CD4-positive, alpha-beta T cell (primary cell): Measurements from ENCODE around the gene THRB. TPM values are rescaled to one million over a fixed set of nuclear protein-coding genes. Genes with fewer than 3 reads are reported as not detected.

ENCODE experiments used
- ATAC-seq: fragments of 200-7000 bp; cut with Tn5 transposase; one replicate; pipeline ENCODE4 v1.10.0; 2022; ENCODE audit warnings: mild to moderate bottlenecking; ENCODE audit not compliant: poor library complexity
- CTCF ChIA-PET: fragments of 350-600 bp; sonication (Branson Sonifier 250); formaldehyde crosslinking; loops from one replicate; lab custom pipeline; 2021; ENCODE audit warnings: antibody characterized with exemption, inconsistent platforms; lab: Charles Lee
- POLR2A ChIA-PET: fragments of 350-600 bp; sonication (Branson Sonifier 250); formaldehyde crosslinking; loops from one replicate; lab custom pipeline; 2021; ENCODE audit warnings: antibody characterized with exemption, inconsistent platforms; lab: Charles Lee
- DNase-seq, 14 experiments: peaks; one replicate each; pipeline ENCODE4 v3.0.0-alpha.2; 2013 to 2020; ENCODE audit warnings: mixed read lengths in 2 of 14
- H3K27ac ChIP-seq, 2 donors: one replicate each; pipeline versions ENCODE4 v1.5.1 to v1.7.0; 2013; ENCODE audit warnings: low read length in 2 of 2, low read depth in 1 of 2, mild to moderate bottlenecking in 1 of 2
- H3K27me3 ChIP-seq, 2 experiments: 1 replicate in 1 of 2; 2 replicates in 1 of 2; pipeline versions ENCODE4 v1.6.1 to v1.7.0; 2013; ENCODE audit warnings: low read length in 2 of 2, control low read depth in 1 of 2, mild to moderate bottlenecking in 1 of 2, moderate library complexity in 1 of 2; ENCODE audit not compliant: insufficient read depth in 2 of 2, control insufficient read depth in 1 of 2
- H3K36me3 ChIP-seq: one replicate; pipeline ENCODE4 v1.6.1; 2013; ENCODE audit warnings: low read length, control low read depth; ENCODE audit not compliant: insufficient read depth
- H3K4me1 ChIP-seq: one replicate; pipeline ENCODE4 v1.6.1; 2013; ENCODE audit warnings: low read length, control low read depth; ENCODE audit not compliant: insufficient read depth
- H3K4me3 ChIP-seq: one replicate; pipeline ENCODE4 v1.5.1; 2013; ENCODE audit warnings: mild to moderate bottlenecking, low read length, moderate library complexity
- H3K9me3 ChIP-seq, 2 experiments: 1 replicate in 1 of 2; 2 replicates in 1 of 2; pipeline versions ENCODE4 v1.6.1 to v1.7.0; 2013; ENCODE audit warnings: low read length in 2 of 2, mild to moderate bottlenecking in 2 of 2, control low read depth in 1 of 2, moderate library complexity in 1 of 2; ENCODE audit not compliant: control insufficient read depth in 1 of 2, insufficient read depth in 1 of 2
- H3K27ac Mint-ChIP-seq: one replicate; pipeline ENCODE4 v1.8.0; 2020; ENCODE audit warnings: mixed read lengths
- H3K27me3 Mint-ChIP-seq: one replicate; pipeline ENCODE4 v1.8.0; 2021; ENCODE audit warnings: mixed read lengths
- H3K36me3 Mint-ChIP-seq: one replicate; pipeline ENCODE4 v1.8.0; 2021; ENCODE audit warnings: low read depth, mixed read lengths
- H3K4me1 Mint-ChIP-seq: one replicate; pipeline ENCODE4 v1.8.0; 2021; ENCODE audit warnings: low read depth, mixed read lengths
- H3K4me3 Mint-ChIP-seq: one replicate; pipeline ENCODE4 v1.8.0; 2020; ENCODE audit warnings: mild to moderate bottlenecking, mixed read lengths
- H3K9me3 Mint-ChIP-seq: one replicate; pipeline ENCODE4 v1.8.0; 2020; ENCODE audit warnings: mixed read lengths
- intact Hi-C, 2 experiments: fragments of 100-400 bp; cut with DNase I in 1 of 2; cut with micrococcal nuclease in 1 of 2; formaldehyde crosslinking; loops; one replicate each; pipeline versions ENCODE4 v1.15.1 to v1.9.0; 2023 to 2025; cut with DNase I, micrococcal nuclease
- total RNA-seq, 174 experiments: library from RNA in 2 of 174; stranded (reverse) in 2 of 174; gene quantifications; one replicate each; pipeline ENCODE4 v1.2.3 and lab custom pipeline; 2021 to 2026
- TF ChIP-seq, protein P1 (sequence below): fragments of 200-600 bp; IDR thresholded peaks from one replicate; pipeline ENCODE4 v1.8.0; 2022; ENCODE audit warnings: antibody characterized with exemption, mild to moderate bottlenecking

The THRB gene
- total RNA-seq, 2 experiments from 2014 or later: not detected

DNA sequence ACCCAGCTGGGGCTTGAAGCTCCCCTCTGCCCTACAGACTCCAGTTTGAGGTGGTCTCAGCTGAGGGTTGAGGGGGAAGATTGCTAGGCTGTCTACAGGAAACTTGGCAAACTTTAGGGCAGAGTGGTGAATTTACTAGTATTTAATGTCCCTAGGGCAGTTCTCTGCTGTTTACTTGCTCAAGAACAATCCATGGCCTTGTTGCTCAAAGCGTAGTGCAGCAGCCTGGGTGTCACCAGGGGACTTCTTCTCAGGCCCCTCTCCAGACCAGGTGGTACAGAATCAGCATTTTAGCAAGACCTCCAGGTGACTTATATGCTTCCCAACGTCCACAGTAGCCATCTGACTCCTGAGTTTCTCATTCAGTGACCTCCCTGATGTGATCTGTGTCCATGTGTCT, 360.7 kb downstream of the THRB start:
- Histone ChIP-seq H3K36me3 (no peaks in the 10 kb centered on the region), H3K27ac (no peak overlapping the region), H3K9me3 (no peaks in the 10 kb centered on the region), H3K4me3 (no peak overlapping the region), H3K4me1 (no peaks in the 10 kb centered on the region), H3K27me3 (no peaks in the 10 kb centered on the region)
- TF ChIP-seq, protein P1, sequence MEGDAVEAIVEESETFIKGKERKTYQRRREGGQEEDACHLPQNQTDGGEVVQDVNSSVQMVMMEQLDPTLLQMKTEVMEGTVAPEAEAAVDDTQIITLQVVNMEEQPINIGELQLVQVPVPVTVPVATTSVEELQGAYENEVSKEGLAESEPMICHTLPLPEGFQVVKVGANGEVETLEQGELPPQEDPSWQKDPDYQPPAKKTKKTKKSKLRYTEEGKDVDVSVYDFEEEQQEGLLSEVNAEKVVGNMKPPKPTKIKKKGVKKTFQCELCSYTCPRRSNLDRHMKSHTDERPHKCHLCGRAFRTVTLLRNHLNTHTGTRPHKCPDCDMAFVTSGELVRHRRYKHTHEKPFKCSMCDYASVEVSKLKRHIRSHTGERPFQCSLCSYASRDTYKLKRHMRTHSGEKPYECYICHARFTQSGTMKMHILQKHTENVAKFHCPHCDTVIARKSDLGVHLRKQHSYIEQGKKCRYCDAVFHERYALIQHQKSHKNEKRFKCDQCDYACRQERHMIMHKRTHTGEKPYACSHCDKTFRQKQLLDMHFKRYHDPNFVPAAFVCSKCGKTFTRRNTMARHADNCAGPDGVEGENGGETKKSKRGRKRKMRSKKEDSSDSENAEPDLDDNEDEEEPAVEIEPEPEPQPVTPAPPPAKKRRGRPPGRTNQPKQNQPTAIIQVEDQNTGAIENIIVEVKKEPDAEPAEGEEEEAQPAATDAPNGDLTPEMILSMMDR: no peak
- CTCF ChIA-PET: no interaction called here
- no peaks in the 10 kb centered on the region for H3K27me3 Mint-ChIP-seq
- no peak for ATAC-seq
- intact Hi-C loops: no loop called here
- POLR2A ChIA-PET: no interaction called here
- no peak overlapping the region for H3K27ac Mint-ChIP-seq
- no peak overlapping the region for H3K4me3 Mint-ChIP-seq
- no peaks in the 10 kb centered on the region for H3K9me3 Mint-ChIP-seq
- DNase-seq: no peak
- H3K4me1 Mint-ChIP-seq: no peaks in the 10 kb centered on the region
- no peaks in the 10 kb centered on the region for H3K36me3 Mint-ChIP-seq

DNA sequence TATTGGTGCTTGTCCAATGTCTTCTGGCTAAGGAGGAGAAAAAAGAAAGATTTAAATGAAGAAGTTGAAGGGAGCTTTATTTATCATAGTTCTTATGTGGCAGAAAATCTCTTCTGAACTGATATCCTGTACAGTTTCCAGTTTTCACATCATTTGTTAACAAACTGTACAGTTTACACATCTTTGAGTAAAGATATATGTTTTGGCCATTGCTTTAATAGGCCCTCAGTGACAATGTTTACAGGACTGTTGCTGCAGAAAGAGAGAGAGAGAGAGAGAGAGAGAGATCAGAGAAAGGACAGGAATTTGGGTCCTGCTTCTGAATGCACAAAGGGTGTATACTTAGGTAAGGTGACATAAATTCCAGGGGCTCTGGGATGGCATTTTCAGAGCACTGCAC, 361.2 kb downstream of the THRB start:
- TF ChIP-seq, protein P1: no peak
- H3K4me3 ChIP-seq: no peak overlapping the region
- no peak overlapping the region for H3K27ac Mint-ChIP-seq
- no peak overlapping the region for H3K4me3 Mint-ChIP-seq
- no peaks in the 10 kb centered on the region for H3K9me3 Mint-ChIP-seq
- H3K27me3 Mint-ChIP-seq: no peaks in the 10 kb centered on the region
- ATAC-seq: no peak
- no peak overlapping the region for H3K27ac ChIP-seq
- H3K4me1 ChIP-seq: no peaks in the 10 kb centered on the region
- no peaks in the 10 kb centered on the region for H3K9me3 ChIP-seq
- intact Hi-C loops: no loop called here
- H3K27me3 ChIP-seq: no peaks in the 10 kb centered on the region
- no peaks in the 10 kb centered on the region for H3K36me3 Mint-ChIP-seq
- no peaks in the 10 kb centered on the region for H3K4me1 Mint-ChIP-seq
- ChIA-PET POLR2A (no interaction called here), CTCF (no interaction called here)
- DNase-seq: no peak
- no peaks in the 10 kb centered on the region for H3K36me3 ChIP-seq

DNA sequence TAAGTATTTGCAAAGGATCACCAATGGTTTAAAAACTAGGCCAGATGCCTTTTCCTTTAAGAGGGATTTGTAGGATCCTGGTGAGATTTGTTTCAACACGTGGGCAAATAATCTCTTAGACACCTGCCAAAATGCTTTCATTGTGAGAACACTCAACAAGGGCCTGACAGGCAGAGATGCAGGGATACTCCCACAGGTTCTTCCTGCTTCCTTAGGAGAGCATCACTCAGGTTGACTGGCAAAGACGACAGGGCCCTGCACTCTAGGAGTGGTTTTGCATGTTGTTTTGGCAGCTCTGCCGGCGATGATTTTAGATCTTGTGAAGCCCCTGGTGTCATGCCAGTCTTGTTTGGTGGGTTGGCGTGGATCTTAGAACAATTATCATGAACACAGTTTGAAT, 365.1 kb downstream of the THRB start:
- CTCF ChIA-PET: no interaction called here
- TF ChIP-seq, protein P1: no peak

More for the DNA sequence above, 365.1 kb downstream of the THRB start:
- Histone ChIP-seq H3K36me3 (no peaks in the 10 kb centered on the region), H3K27me3 (no peaks in the 10 kb centered on the region), H3K4me3 (no peak overlapping the region), H3K9me3 (no peaks in the 10 kb centered on the region), H3K4me1 (no peaks in the 10 kb centered on the region), H3K27ac (no peak overlapping the region)
- intact Hi-C loops: no loop called here
- Mint-ChIP-seq H3K4me1 (no peaks in the 10 kb centered on the region), H3K36me3 (no peaks in the 10 kb centered on the region), H3K27ac (no peak overlapping the region), H3K9me3 (no peaks in the 10 kb centered on the region), H3K27me3 (no peaks in the 10 kb centered on the region), H3K4me3 (no peak overlapping the region)
- POLR2A ChIA-PET: no interaction called here
- ATAC-seq (no peak), DNase-seq (no peak)
